Pericardium fibroblast (primary cell): Measurements from ENCODE around the gene CMC2. TPM values are rescaled to one million over a fixed set of nuclear protein-coding genes. Genes with fewer than 3 reads are reported as not detected.

Experiments used
- total RNA-seq: library from RNA; depleted of rRNA; stranded (reverse); fragments of >200 nt; gene quantifications from 2 replicates; pipeline ENCODE4 v1.2.3, GENCODE V29; 2015

Gene CMC2
- 21.6 and 47.0 TPM in 2 replicates for total RNA-seq

DNA sequence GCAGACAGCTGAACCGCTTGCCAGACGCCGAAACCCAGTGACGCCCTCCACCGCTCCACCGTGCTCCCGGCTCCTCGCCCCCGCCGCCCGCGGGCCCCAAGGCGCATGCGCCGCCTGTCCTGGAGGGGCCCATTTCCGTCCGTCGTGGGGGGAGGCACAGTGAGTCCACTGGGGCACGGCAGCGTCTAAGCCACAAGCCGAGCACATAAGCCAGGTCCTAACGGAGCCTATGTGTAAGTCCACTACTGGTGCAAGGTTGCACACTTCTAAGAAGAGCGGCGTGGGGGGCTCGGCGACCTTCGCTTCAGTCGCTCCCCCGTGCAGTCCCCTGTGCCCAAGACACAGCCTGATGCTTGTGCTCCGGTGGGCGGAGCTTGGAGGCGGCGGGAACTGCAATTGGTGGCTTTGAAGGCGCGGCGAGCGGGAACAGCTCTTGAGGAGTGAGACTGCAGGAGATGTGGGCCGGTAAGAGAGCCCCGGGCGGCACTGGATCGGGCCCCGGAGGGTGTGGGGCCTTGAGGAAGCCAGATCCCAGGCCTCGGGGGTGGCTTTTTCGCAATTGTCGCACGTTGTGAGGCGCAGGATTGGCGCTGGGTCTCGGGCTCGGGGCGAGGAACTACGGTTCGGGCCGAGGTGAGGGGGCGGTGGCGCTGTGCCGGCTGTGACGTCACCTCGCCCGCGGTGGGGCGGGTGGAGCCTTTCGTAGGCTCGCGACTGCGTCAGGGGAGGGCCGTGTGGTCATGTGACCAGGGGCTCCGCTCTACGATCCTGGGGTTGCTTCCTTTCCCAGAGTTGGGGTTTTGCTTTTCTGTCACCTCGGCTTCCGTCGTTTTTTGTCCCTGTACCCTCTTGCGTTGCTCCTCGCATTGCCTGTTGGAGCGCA is at the start of gene CMC2, which contains the start of gene CENPN:
Gene CMC2 (minus strand): TSS at position 73 of the 883 bp plus-strand sequence. CDS start 9,491 bp downstream, outside the sequence.
Gene CENPN (plus strand): TSS at position 402 of the 883 bp plus-strand sequence. CDS start 4,726 bp downstream, outside the sequence.

DNA sequence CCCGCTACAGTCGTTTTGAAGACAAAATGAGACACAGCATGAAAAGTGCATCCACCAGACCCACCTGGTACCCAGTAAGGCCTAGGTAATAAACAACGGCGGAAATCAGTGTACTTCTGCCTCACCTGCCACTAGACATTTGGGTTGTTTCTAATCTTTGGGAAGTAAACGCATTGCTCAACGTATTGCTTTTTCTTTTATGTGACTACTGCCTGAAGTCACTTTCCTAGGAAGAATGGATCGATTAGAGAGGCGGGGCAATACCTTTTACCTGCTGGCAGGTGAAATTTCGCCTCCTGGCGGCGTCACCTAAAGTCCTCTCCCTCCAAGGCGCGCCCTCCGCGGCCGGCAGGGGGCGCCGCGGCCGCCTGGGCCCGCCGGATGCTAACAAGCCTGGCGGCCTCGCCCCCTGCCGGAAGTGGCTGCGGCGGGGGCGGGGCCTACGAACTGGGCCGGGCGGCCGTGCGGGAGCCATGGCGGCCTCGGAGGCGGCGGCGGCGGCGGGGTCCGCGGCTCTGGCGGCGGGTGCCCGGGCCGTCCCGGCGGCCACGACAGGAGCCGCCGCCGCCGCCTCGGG is 28.8 kb upstream of the CMC2 start, which contains the start of gene ATMIN:
Gene ATMIN (plus strand): TSS at position 445 of the 577 bp plus-strand sequence. CDS start 29 bp downstream, at position 474.

Other genes with a start within 250 kb of the CMC2 start
- 2.1 and 2.9 TPM in 2 replicates for gene CDYL2, start 202.3 kb downstream of the CMC2 start, total RNA-seq
- gene CENPN, start 329 bp upstream of the CMC2 start, total RNA-seq = 6.0 and 19.3 TPM in 2 replicates
- gene ATMIN, start 29.0 kb upstream of the CMC2 start, total RNA-seq = 29.2 and 35.0 TPM in 2 replicates
- gene C16orf46, start 70.4 kb upstream of the CMC2 start, total RNA-seq = 0.12 TPM in 1 of 2 replicates, not detected in the other
- gene GCSH, start 89.5 kb upstream of the CMC2 start, total RNA-seq = 27.8 and 31.2 TPM in 2 replicates
- not detected in 2 replicates for gene BCO1, start 231.8 kb upstream of the CMC2 start, total RNA-seq